HG03469 (cell line): ENCODE results near the gene GPR171.
A peak's percentile ranks its signal among the peaks of the same experiment; 100 is the strongest.

Experiments
- ATAC-seq: cut with Tn5 transposase; IDR thresholded peaks from one replicate; pipeline ENCODE4 v1.9.1; 2021; ENCODE audit warnings: mild to moderate bottlenecking, moderate library complexity, moderate number of reproducible peaks; ENCODE audit not compliant: unreplicated experiment

Gene GPR171

GRCh38 chr3:151182349-151183079, 20.5 kb downstream of the GPR171 start:
- no peak for ATAC-seq

GRCh38 chr3:151178208-151178845, 24.7 kb downstream of the GPR171 start:
- no peak for ATAC-seq

- ATAC-seq: no peak
Measured at GRCh38 chr3:151175952-151176351, 27.1 kb downstream of the GPR171 start.

GRCh38 chr3:151174351-151174750, 28.7 kb downstream of the GPR171 start:
- no peak for ATAC-seq

GRCh38 chr3:151171145-151171757, 31.8 kb downstream of the GPR171 start:
- ATAC-seq: peak; percentile 51

GRCh38 chr3:151169948-151170679, 32.9 kb downstream of the GPR171 start:
- ATAC-seq: peak; percentile 25

- ATAC-seq: peak; percentile 38
Measured at GRCh38 chr3:151169262-151169947, 33.6 kb downstream of the GPR171 start.

GRCh38 chr3:151168269-151169094, 34.5 kb downstream of the GPR171 start:
- no peak for ATAC-seq

- ATAC-seq: no peak
Measured at GRCh38 chr3:151166161-151166560, 36.9 kb downstream of the GPR171 start.

- no peak for ATAC-seq
Measured at GRCh38 chr3:151165226-151165625, 37.8 kb downstream of the GPR171 start.

GRCh38 chr3:151159806-151160205, 43.2 kb downstream of the GPR171 start:
- ATAC-seq: no peak

- no peak for ATAC-seq
Measured at GRCh38 chr3:151156618-151157216, 46.3 kb downstream of the GPR171 start.

GRCh38 chr3:151155409-151156128, 47.4 kb downstream of the GPR171 start:
- no peak for ATAC-seq

- ATAC-seq: no peak
Measured at GRCh38 chr3:151154566-151154965, 48.5 kb downstream of the GPR171 start.

- ATAC-seq: no peak
Measured at GRCh38 chr3:151152455-151153079, 50.4 kb downstream of the GPR171 start.
